Activated CD4-positive, alpha-beta T cell treated with anti-CD3 and anti-CD28 coated beads for 36 hours (primary cell): ENCODE results near the gene CLEC2L. TPM values are rescaled to one million over a fixed set of nuclear protein-coding genes. Genes with fewer than 3 reads are reported as not detected.

ENCODE experiments used
- ATAC-seq: fragments of 200-7000 bp; cut with Tn5 transposase; one replicate; pipeline ENCODE4 v1.10.0; 2021; ENCODE audit warnings: mild to moderate bottlenecking, moderate library complexity
- CTCF ChIA-PET: fragments of 350-600 bp; sonication (Branson Sonifier 250); formaldehyde crosslinking; loops from one replicate; lab custom pipeline; 2021; ENCODE audit warnings: antibody characterized with exemption; lab: Charles Lee
- POLR2A ChIA-PET: fragments of 350-600 bp; sonication (Branson Sonifier 250); formaldehyde crosslinking; loops from one replicate; lab custom pipeline; 2021; ENCODE audit warnings: antibody characterized with exemption, inconsistent platforms; lab: Charles Lee
- DNase-seq: peaks from one replicate; pipeline ENCODE4 v3.0.0-alpha.2; 2020
- H3K27ac Mint-ChIP-seq: one replicate; pipeline ENCODE4 v1.8.0; 2021; ENCODE audit warnings: mixed read lengths
- H3K27me3 Mint-ChIP-seq: one replicate; pipeline ENCODE4 v1.8.0; 2021; ENCODE audit warnings: mixed read lengths
- H3K36me3 Mint-ChIP-seq: one replicate; pipeline ENCODE4 v1.8.0; 2021; ENCODE audit warnings: low read depth, mixed read lengths
- H3K4me1 Mint-ChIP-seq: one replicate; pipeline ENCODE4 v1.8.0; 2021; ENCODE audit warnings: mixed read lengths
- H3K4me3 Mint-ChIP-seq: one replicate; pipeline ENCODE4 v1.8.0; 2021; ENCODE audit warnings: mild to moderate bottlenecking, moderate library complexity, mixed read lengths
- H3K9me3 Mint-ChIP-seq: one replicate; pipeline ENCODE4 v1.8.0; 2021; ENCODE audit warnings: low read depth, mixed read lengths
- intact Hi-C, 2 experiments: fragments of 100-400 bp; cut with DNase I in 1 of 2; cut with micrococcal nuclease in 1 of 2; formaldehyde crosslinking; loops; one replicate each; pipeline versions ENCODE4 v1.14.2 to v1.15.1; 2022 to 2024; cut with DNase I, micrococcal nuclease
- total RNA-seq, 2 experiments: library from RNA; stranded (reverse); gene quantifications; one replicate each; pipeline ENCODE4 v1.2.3, GENCODE V29; 2021

CLEC2L gene
- total RNA-seq, 2 experiments from 2014 or later: not detected

DNA sequence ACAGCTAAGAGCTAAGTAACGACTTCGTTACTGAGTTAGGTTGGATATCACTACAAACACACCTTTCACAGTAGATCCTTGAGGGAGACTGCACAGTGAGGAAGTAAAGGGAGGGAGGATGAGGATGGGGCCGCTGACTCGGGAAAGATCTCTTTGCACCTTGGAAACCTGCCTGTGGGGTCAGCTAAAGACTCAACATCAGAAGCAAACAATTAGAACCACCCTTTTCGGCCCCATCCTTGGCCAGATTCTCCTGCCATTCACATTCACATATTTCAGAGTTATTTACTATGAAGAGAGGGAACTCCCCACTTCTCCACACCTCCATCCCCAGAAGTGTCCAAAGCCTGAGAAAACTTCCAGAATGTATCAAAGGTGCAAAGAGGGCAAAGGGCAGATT is 47.1 kb downstream of the CLEC2L start:
- peaks cover 8% of the 10 kb centered on the region for H3K4me1 Mint-ChIP-seq
- POLR2A ChIA-PET: no interaction called here
- intact Hi-C loops: no loop called here
- ATAC-seq (no peak), DNase-seq (no peak)
- no peaks in the 10 kb centered on the region for H3K27me3 Mint-ChIP-seq
- no peaks in the 10 kb centered on the region for H3K9me3 Mint-ChIP-seq
- CTCF ChIA-PET: interaction anchor here (1.3 kb wide), 1 partner anchor 19 kb away, joined by 3 read pairs; no protein-coding TSS in a partner anchor
- peaks cover 23% of the 10 kb centered on the region for H3K36me3 Mint-ChIP-seq
- no peak overlapping the region for H3K4me3 Mint-ChIP-seq
- no peak overlapping the region for H3K27ac Mint-ChIP-seq

DNA sequence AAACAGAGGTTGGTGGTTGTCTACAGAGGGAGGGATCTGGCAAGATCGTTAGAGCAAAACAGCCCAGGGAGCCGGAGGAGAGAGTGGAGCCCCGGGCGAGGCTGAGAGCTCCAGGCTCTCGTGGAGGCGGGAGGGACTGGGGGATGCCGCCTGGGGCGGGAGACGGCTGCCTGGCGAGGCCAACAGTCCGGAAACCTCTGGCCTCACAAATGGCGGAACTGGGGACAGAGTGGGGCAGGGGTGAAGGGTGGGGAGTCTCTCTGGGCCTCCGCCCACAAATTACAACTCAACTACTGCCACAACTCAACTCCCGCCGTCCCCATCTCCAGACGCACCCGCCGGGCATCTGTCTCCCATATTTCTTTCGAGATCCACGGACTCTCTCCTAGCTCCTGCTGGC is 47.7 kb downstream of the CLEC2L start:
- ATAC-seq (no peak), DNase-seq (no peak)
- POLR2A ChIA-PET: no interaction called here
- Mint-ChIP-seq H3K9me3 (no peaks in the 10 kb centered on the region), H3K27ac (no peak overlapping the region), H3K27me3 (no peaks in the 10 kb centered on the region), H3K36me3 (peaks cover 23% of the 10 kb centered on the region), H3K4me1 (peaks cover 5% of the 10 kb centered on the region), H3K4me3 (no peak overlapping the region)
- intact Hi-C loops: no loop called here
- CTCF ChIA-PET: interaction anchor here (1.3 kb wide), 1 partner anchor 19 kb away, joined by 3 read pairs; no protein-coding TSS in a partner anchor

DNA sequence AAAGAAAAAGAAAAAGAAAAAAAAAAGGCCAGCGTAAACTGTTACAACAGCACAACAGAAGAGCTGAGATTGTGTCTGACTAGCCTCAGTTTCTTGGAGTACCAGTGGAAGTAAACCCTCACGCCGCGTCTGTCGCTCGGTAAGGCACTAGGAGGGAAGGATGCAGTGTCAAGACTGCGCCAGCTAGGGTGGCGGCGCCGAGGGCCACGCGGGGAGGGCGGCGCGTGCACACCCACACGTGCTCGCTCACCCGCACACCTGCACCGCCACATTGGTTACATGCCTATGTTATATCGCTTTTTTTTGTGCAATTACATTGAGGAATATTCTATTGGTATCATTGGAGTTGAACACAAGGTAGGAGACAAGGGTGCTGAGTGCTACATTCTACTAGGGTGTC is 48.2 kb downstream of the CLEC2L start:
- ATAC-seq (no peak), DNase-seq (no peak)
- Mint-ChIP-seq H3K9me3 (no peaks in the 10 kb centered on the region), H3K27me3 (no peaks in the 10 kb centered on the region), H3K27ac (no peak overlapping the region), H3K36me3 (peaks cover 23% of the 10 kb centered on the region), H3K4me1 (peaks cover 4% of the 10 kb centered on the region), H3K4me3 (no peak overlapping the region)
- ChIA-PET CTCF (interaction anchor here (1.3 kb wide), 1 partner anchor 18 kb away, joined by 3 read pairs; no protein-coding TSS in a partner anchor), POLR2A (no interaction called here)
- intact Hi-C loops: no loop called here

DNA sequence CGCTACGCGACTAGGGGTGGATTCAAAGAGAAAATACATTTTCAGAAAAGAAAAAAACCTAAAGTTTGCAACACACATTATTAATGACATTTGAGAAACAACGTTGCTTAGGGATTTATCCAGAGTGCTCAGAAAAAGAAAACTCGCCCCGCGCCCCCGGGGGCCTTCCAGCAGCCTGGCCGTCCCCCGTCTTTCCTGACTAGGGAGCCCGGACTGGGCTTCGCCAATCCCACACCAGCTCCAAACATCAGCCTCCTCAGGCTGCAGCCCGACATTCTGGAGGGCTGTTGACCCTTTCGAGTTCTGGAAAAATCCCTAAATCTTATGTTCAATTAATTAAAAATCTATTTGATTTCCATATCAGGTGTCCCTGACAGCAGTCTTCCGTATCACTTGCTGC is 48.6 kb downstream of the CLEC2L start:
- DNase-seq (no peak), ATAC-seq (no peak)
- Mint-ChIP-seq H3K27me3 (no peaks in the 10 kb centered on the region), H3K36me3 (peaks cover 22% of the 10 kb centered on the region), H3K27ac (no peak overlapping the region), H3K9me3 (no peaks in the 10 kb centered on the region), H3K4me1 (peaks cover 1% of the 10 kb centered on the region), H3K4me3 (no peak overlapping the region)
- POLR2A ChIA-PET: no interaction called here
- CTCF ChIA-PET: no interaction called here
- intact Hi-C loops: no loop called here

DNA sequence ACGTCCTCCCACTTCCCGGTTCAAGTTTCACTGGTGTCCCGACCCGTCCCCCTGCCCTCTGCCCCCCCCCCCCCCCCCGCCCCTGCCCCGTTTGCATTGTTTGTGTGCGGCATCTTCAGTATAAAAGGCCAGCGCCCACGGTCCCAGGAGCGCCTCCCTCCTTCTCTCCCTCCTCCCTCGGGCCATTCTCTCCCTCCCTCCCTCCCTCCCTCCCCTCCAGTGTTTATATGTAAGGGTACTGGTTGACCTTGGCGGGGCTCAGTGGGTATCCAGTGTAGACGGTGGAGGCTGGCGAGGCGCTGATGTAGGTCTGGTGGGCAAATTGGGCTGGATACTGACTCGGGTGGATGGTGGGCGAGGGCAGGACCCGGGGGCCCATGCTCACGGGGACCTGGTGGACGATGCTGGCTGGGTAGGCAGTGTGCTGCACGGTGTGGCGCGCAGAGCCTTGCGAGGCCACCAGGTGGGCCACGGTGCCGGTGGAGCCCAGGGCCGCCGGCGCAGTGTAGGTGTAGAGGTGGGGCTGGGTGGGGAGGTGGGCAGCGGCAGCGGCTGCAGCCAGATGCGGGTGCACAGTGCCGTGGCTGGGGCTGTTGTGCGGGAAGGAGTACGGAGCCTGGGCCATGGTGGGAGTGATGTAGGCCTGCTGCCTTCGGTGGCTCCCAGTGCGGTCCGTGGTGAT is 49.4 kb downstream of the CLEC2L start:
- ChIA-PET POLR2A (no interaction called here), CTCF (no interaction called here)
- ATAC-seq: no peak

DNA sequence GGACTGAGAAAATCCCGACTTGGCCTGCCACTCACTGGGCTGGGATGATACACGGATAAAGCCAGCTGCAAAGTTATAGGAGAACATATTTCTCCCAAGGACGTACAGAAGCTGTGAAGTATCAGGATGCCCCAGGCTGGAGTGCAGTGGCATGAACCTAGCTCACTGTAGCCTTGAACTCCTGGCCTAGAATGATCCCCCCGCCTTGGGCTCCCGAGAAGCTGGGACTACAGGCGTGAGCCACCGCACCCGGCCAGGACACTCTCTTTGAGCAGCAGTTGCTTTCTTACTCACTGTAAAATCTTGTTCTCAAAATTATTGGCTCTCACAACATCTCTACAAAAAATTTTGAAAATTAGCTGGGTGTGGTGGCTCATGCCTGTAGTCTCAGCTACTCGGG is 50.4 kb downstream of the CLEC2L start:
- ATAC-seq (no peak), DNase-seq (no peak)
- Mint-ChIP-seq H3K9me3 (no peaks in the 10 kb centered on the region), H3K36me3 (peaks cover 16% of the 10 kb centered on the region), H3K27ac (no peak overlapping the region), H3K4me1 (no peaks in the 10 kb centered on the region), H3K27me3 (no peaks in the 10 kb centered on the region), H3K4me3 (no peak overlapping the region)
- intact Hi-C loops: no loop called here
- ChIA-PET CTCF (interaction anchor here (0.8 kb wide), 1 partner anchor 11 kb away, joined by 3 read pairs; no protein-coding TSS in a partner anchor), POLR2A (no interaction called here)

More for the DNA sequence above, 49.4 kb downstream of the CLEC2L start:
- intact Hi-C loops: no loop called here
- Mint-ChIP-seq H3K36me3 (peaks cover 22% of the 10 kb centered on the region), H3K4me1 (no peaks in the 10 kb centered on the region), H3K27ac (no peak overlapping the region), H3K27me3 (no peaks in the 10 kb centered on the region), H3K4me3 (no peak overlapping the region), H3K9me3 (no peaks in the 10 kb centered on the region)
- DNase-seq: no peak

DNA sequence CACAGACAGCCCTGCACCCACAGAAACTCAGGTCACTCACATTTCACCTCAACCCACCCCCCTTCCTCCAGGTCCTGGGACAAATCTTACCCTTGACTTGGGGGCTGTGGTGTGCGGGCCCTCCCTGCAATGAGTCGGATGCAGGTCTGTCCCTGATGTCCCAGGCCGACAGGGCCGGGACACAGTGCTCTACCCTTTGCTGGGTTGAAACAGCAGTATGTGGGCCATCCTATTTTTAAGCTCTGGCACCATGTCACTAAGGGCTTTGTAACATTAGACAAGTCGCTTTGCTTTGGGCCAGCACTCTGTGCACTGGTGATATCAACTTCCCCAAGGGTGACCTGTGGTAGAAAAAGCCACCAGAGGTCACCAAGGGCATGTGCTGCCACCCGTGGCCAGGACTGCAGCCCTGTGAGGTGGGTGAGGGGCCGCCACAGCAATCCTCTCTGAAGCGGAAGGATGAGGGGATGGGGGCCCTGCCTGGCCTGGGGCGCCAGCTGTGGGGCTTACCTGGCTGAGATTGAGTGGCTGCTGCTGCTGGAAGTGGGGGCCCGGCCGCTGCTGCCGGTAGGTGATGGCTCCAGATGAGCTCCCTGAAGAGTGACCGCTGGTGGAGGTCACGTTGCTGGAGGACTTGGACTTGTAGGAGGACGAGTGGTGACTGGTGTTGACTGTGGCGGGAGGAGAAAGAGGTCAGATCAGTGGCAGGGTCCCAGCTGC is 51.3 kb downstream of the CLEC2L start:
- DNase-seq (no peak), ATAC-seq (no peak)
- Mint-ChIP-seq H3K36me3 (peaks cover 14% of the 10 kb centered on the region), H3K27me3 (no peaks in the 10 kb centered on the region), H3K27ac (no peak overlapping the region), H3K4me3 (no peak overlapping the region), H3K9me3 (no peaks in the 10 kb centered on the region), H3K4me1 (no peaks in the 10 kb centered on the region)
- CTCF ChIA-PET: interaction anchor here (0.6 to 0.8 kb wide), 2 partner anchors 10 to 68 kb away, joined by 3 to 4 read pairs; no protein-coding TSS in a partner anchor
- POLR2A ChIA-PET: no interaction called here
- intact Hi-C loops: no loop called here

DNA sequence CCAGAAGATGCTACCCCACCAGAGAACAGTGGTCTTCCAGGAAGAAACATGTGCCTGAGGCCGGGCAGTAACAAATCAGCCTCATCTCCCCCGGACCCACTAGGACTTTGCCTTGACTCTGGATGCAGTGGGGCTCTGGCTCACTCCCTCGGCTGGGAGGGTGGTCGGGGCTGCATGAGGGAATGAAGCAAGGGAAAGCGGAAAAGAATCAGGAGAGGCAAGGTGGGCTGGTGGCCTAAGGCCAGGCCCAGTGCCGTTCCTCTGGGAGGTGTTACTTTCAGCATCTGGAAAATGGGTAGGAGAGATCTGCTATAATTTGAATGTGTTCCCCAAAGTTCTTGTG is 51.8 kb downstream of the CLEC2L start:
- DNase-seq: no peak
- intact Hi-C loops: no loop called here
- Mint-ChIP-seq H3K4me1 (no peaks in the 10 kb centered on the region), H3K27ac (no peak overlapping the region), H3K9me3 (no peaks in the 10 kb centered on the region), H3K36me3 (peaks cover 14% of the 10 kb centered on the region), H3K27me3 (no peaks in the 10 kb centered on the region), H3K4me3 (no peak overlapping the region)
- ChIA-PET POLR2A (no interaction called here), CTCF (interaction anchor here (0.6 kb wide), 1 partner anchor 67 kb away, joined by 4 read pairs; no protein-coding TSS in a partner anchor)
- no peak for ATAC-seq

DNA sequence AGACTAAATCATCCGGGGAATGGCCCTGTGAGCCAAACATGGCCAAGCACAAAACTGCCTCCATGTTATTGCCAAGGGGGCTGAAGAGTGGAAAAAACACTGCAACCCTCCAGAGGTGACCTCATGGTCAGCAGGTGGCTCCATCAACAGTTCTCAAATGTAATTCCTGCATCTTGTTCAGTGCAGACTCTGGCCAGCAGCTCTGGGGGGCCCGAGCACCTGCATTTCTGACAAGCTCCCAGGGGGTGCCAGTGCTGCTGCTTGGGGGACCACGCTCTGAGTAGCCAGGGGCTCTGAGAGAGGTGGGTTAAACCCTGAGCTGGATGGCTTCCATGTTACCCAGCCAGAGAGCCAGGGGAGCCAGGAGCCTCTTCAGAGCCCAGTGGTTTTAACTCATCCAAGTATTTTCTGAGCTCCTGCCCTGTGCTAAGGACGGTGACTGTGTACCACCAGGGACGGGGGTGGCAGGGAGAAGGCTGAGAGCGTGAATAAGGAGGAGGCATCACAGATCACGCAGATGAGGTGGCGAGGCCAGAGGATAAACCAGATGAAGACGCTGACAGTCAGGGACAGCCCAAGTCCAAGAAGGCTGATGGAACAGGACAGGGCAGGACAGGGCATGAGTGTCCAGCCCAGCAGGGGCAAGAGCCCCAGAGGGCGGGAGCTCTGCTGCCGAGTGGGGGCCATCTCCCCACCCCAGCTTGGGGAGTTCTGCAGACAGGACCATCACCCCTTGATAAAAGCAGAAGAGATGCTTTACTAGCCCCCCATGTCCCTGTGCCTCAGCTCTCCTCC is 52.9 kb downstream of the CLEC2L start:
- ChIA-PET CTCF (no interaction called here), POLR2A (no interaction called here)
- Mint-ChIP-seq H3K9me3 (no peaks in the 10 kb centered on the region), H3K27ac (no peak overlapping the region), H3K36me3 (peaks cover 10% of the 10 kb centered on the region), H3K4me1 (no peaks in the 10 kb centered on the region), H3K27me3 (no peaks in the 10 kb centered on the region), H3K4me3 (no peak overlapping the region)
- ATAC-seq (no peak), DNase-seq (no peak)
- intact Hi-C loops: no loop called here

DNA sequence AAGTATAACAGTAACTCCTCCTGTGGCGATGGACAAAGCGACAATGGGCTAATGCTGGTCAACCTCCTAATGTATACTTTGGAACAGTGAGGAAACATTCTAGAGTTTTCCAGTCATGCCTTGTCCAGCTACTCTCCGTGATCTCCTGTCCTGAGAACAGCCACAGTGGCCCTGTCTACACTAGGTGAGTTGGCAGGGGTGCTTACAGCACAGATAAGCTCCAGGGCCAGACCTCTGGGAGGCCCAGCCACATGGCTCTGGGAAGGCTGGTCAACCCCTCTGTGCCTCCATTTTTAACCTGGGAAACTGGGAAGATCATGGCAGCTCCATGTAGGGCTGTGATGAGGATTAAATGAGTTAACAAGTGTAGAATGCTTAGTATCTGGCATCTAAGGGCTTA is 57.0 kb downstream of the CLEC2L start:
- intact Hi-C loops: no loop called here
- H3K36me3 Mint-ChIP-seq: peaks cover 12% of the 10 kb centered on the region
- H3K27ac Mint-ChIP-seq: no peak overlapping the region
- no peaks in the 10 kb centered on the region for H3K9me3 Mint-ChIP-seq
- ChIA-PET POLR2A (no interaction called here), CTCF (interaction anchor here (0.6 to 0.8 kb wide), 2 partner anchors 11 to 67 kb away, joined by 3 read pairs; no protein-coding TSS in a partner anchor)
- DNase-seq (no peak), ATAC-seq (no peak)
- H3K4me3 Mint-ChIP-seq: no peak overlapping the region
- no peaks in the 10 kb centered on the region for H3K27me3 Mint-ChIP-seq
- peaks cover 2% of the 10 kb centered on the region for H3K4me1 Mint-ChIP-seq

DNA sequence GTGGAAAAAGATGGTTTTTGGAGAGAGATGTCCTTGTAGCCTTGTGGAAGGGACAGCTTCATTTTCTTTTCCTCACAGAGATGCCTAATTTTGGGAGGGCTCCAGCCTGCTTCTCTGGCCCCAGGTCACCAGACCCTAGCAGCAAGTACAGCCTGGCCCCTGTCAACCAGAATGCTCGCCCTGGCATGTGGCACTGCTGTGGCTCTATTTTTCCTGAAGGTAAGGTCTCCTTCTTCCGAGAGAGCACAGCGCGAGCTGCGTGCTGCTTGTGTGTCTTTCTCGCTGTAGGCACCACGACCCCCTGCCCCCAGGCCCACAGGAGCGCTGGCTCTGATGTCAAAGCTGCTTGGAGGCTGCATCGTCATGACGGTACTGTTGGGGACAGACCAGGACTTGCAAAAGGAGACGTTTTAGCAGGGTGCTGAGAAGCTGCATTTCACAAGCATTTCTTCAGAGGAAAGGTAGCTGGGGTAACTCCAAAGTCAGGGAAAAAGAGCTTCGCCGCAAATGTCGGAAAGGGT is 58.7 kb downstream of the CLEC2L start:
- CTCF ChIA-PET: interaction anchor here (0.9 to 1.6 kb wide), 2 partner anchors 20 to 148 kb away, joined by 4 read pairs; no protein-coding TSS in a partner anchor
- ATAC-seq: no peak
- Mint-ChIP-seq H3K4me1 (peaks cover 2% of the 10 kb centered on the region), H3K27ac (no peak overlapping the region), H3K4me3 (no peak overlapping the region), H3K36me3 (peaks cover 12% of the 10 kb centered on the region), H3K9me3 (no peaks in the 10 kb centered on the region), H3K27me3 (no peaks in the 10 kb centered on the region)
- DNase-seq: no peak
- POLR2A ChIA-PET: no interaction called here
- intact Hi-C loops: no loop called here
